HEK293T (cell line): Measurements from ENCODE around the gene CDH12.
A peak's percentile ranks its signal among the peaks of the same experiment; 100 is the strongest.

Experiments used
- CTCF ChIA-PET: fragments of 350-600 bp; formaldehyde crosslinking; extraction: SDS; loops from one replicate; lab custom pipeline; 2021; ENCODE audit warnings: antibody characterized with exemption, inconsistent platforms; lab: Yijun Ruan, JAX
- POLR2A ChIA-PET: fragments of 350-600 bp; formaldehyde crosslinking; extraction: SDS; loops from one replicate; lab custom pipeline; 2020; ENCODE audit warnings: antibody characterized with exemption, inconsistent platforms; lab: Yijun Ruan, JAX
- DNase-seq: peaks from one replicate; pipeline ENCODE4 v3.0.0; 2012; ENCODE audit warnings: mixed read lengths; ENCODE audit errors: extremely low spot score
- ARNT ChIP-seq: fragments of 450-650 bp; IDR thresholded peaks from 2 replicates; pipeline ENCODE4 v1.6.1; 2017; ENCODE audit warnings: mild to moderate bottlenecking
- BHLHE40 ChIP-seq: fragments of 450-650 bp; IDR thresholded peaks from 2 replicates; pipeline ENCODE4 v1.6.1; 2016; ENCODE audit warnings: mild to moderate bottlenecking, moderate library complexity, borderline replicate concordance
- CTBP1 ChIP-seq: fragments of 450-650 bp; IDR thresholded peaks from 2 replicates; pipeline ENCODE4 v1.6.1; 2016; ENCODE audit warnings: borderline replicate concordance
- ELF4 ChIP-seq: fragments of 450-650 bp; IDR thresholded peaks from 2 replicates; pipeline ENCODE4 v1.6.1; 2017; ENCODE audit warnings: antibody characterized with exemption
- FOXA1 ChIP-seq: fragments of 450-650 bp; IDR thresholded peaks from 2 replicates; pipeline ENCODE4 v1.6.1; 2016; ENCODE audit warnings: mild to moderate bottlenecking
- FOXK2 ChIP-seq: fragments of 450-650 bp; IDR thresholded peaks from 2 replicates; pipeline ENCODE4 v1.6.1; 2016; ENCODE audit warnings: mild to moderate bottlenecking
- FOXM1 ChIP-seq: fragments of 450-650 bp; IDR thresholded peaks from 2 replicates; pipeline ENCODE4 v1.6.1; 2017; ENCODE audit warnings: mild to moderate bottlenecking, borderline replicate concordance
- HDGF ChIP-seq: fragments of 450-650 bp; IDR thresholded peaks from 2 replicates; pipeline ENCODE4 v1.6.1; 2017; ENCODE audit warnings: antibody characterized with exemption, borderline replicate concordance
- L3MBTL2 ChIP-seq: fragments of 450-650 bp; conservative IDR thresholded peaks from 2 replicates; pipeline ENCODE4 v1.6.1; 2016; ENCODE audit warnings: mild to moderate bottlenecking
- LEF1 ChIP-seq: fragments of 450-650 bp; IDR thresholded peaks from 2 replicates; pipeline ENCODE4 v1.6.1; 2017; ENCODE audit warnings: mild to moderate bottlenecking, borderline replicate concordance
- NFRKB ChIP-seq: fragments of 450-650 bp; IDR thresholded peaks from 2 replicates; pipeline ENCODE4 v1.6.1; 2016; ENCODE audit warnings: mild to moderate bottlenecking, moderate library complexity
- SP1 ChIP-seq: fragments of 450-650 bp; IDR thresholded peaks from 2 replicates; pipeline ENCODE4 v1.6.1; 2017
- SUZ12 ChIP-seq: fragments of 450-650 bp; IDR thresholded peaks from 2 replicates; pipeline ENCODE4 v1.6.1; 2016; ENCODE audit warnings: mild to moderate bottlenecking
- TARDBP ChIP-seq: fragments of 450-650 bp; IDR thresholded peaks from 2 replicates; pipeline ENCODE4 v1.6.1; 2016
- ZNF384 ChIP-seq: fragments of 450-650 bp; IDR thresholded peaks from 2 replicates; pipeline ENCODE4 v1.6.1; 2016
- TF ChIP-seq, protein P1 (sequence below): fragments of 450-650 bp; IDR thresholded peaks from 2 replicates; pipeline ENCODE4 v1.6.1; 2016

CDH12 gene

GRCh38 chr5:21810737-21811316 lies 1042.3 kb downstream of the CDH12 start:
- CTCF ChIA-PET: interaction anchor here (0.7 kb wide), 1 partner anchor 1042 kb away, joined by 3 read pairs; the partner anchor contains the start of gene CDH12
- POLR2A ChIA-PET: no interaction called here
- DNase-seq: peak; percentile 10
- TF ChIP-seq FOXA1 (no peak), CTBP1 (no peak), FOXK2 (no peak), ELF4 (no peak), L3MBTL2 (no peak), ZNF384 (peak; percentile 46; the same call in 1 of the 2 replicates)
- TF ChIP-seq, protein P1, sequence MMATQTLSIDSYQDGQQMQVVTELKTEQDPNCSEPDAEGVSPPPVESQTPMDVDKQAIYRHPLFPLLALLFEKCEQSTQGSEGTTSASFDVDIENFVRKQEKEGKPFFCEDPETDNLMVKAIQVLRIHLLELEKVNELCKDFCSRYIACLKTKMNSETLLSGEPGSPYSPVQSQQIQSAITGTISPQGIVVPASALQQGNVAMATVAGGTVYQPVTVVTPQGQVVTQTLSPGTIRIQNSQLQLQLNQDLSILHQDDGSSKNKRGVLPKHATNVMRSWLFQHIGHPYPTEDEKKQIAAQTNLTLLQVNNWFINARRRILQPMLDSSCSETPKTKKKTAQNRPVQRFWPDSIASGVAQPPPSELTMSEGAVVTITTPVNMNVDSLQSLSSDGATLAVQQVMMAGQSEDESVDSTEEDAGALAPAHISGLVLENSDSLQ: no peak

GRCh38 chr5:21809611-21810010 lies 1043.5 kb downstream of the CDH12 start:
- ChIA-PET POLR2A (no interaction called here), CTCF (interaction anchor here (0.6 kb wide), 1 partner anchor 87 kb away, joined by 3 read pairs; no protein-coding TSS in a partner anchor)
- TF ChIP-seq BHLHE40 (no peak), FOXK2 (no peak), ARNT (no peak), ELF4 (no peak), SP1 (no peak), FOXM1 (no peak), TARDBP (no peak), SUZ12 (no peak), L3MBTL2 (no peak), FOXA1 (no peak), ZNF384 (no peak), LEF1 (no peak), NFRKB (no peak)
- TF ChIP-seq, protein P1: no peak
- DNase-seq: no peak

DNA sequence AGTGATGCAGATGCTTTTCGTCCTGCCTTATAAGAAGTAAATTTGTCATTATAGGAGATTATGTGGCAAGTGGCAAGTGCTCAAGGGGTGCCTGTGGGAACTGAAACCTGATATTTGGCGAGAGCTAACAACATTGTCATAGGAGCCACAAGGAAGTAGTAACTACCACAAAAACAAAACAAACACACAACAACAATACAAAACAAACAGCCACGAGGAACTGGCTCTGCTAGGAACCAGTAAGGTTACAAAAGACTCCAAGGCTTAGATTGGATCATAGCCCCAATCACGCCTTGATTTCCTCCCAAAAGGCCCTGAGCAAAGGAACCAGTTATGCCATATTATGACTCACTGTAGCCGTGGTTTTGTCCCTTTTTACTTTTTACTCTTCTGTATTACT lies 1045.2 kb downstream of the CDH12 start:
- DNase-seq: no peak
- TF ChIP-seq FOXM1 (no peak), L3MBTL2 (no peak), FOXA1 (no peak), SUZ12 (no peak)
- ChIA-PET POLR2A (no interaction called here), CTCF (no interaction called here)

GRCh38 chr5:21806943-21807342 lies 1046.2 kb downstream of the CDH12 start:
- TF ChIP-seq L3MBTL2: no peak
- no peak for TF ChIP-seq LEF1
- ChIA-PET CTCF (no interaction called here), POLR2A (no interaction called here)
- DNase-seq: no peak

DNA sequence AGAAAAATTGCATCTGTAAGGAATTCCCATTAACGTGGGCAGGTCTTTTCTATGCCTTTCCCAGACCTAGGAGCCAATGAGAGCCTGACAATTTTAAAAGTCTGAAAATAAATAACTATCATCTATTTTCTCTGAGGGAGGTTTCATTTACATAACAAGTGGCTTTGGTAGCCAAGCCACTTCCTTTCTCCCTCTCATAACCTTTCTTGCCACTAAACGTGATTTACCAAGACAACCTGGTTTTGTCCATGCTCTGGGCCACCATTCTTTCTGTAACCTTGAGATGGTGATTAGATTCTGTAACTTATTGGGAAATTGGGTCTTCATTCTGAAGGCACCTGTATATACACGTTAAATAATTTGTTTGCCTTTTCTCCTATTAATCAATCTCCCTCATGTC lies 1046.9 kb downstream of the CDH12 start:
- TF ChIP-seq ZNF384: no peak
- no peak for TF ChIP-seq L3MBTL2
- TF ChIP-seq SP1: no peak
- no peak for TF ChIP-seq LEF1
- no peak for TF ChIP-seq FOXK2
- TF ChIP-seq SUZ12: no peak
- TF ChIP-seq NFRKB: no peak
- TF ChIP-seq TARDBP: no peak
- TF ChIP-seq FOXA1: no peak
- TF ChIP-seq CTBP1: no peak
- TF ChIP-seq BHLHE40: no peak
- TF ChIP-seq HDGF: no peak
- TF ChIP-seq, protein P1: no peak
- TF ChIP-seq FOXM1: no peak
- no peak for DNase-seq
- POLR2A ChIA-PET: no interaction called here
- CTCF ChIA-PET: no interaction called here

- TF ChIP-seq SP1 (no peak), SUZ12 (no peak), L3MBTL2 (no peak), BHLHE40 (no peak), LEF1 (no peak), FOXA1 (no peak), FOXK2 (no peak), NFRKB (no peak), ZNF384 (no peak), TARDBP (no peak), FOXM1 (no peak)
- ChIA-PET CTCF (interaction anchor here (0.6 to 1.6 kb wide), 2 partner anchors 333 to 698 kb away, joined by 3 read pairs; no protein-coding TSS in a partner anchor), POLR2A (no interaction called here)
- DNase-seq: peak; percentile 20
Measured at GRCh38 chr5:21802869-21803490, 1050.2 kb downstream of the CDH12 start.
